ENCODE data around the gene DZANK1. TPM values are rescaled to one million over a fixed set of nuclear protein-coding genes. Genes with fewer than 3 reads are reported as not detected.
"Not testable (repeated sequence)": the region's sequence is repeated elsewhere in the genome, so short reads cannot be mapped to it uniquely, and the experiment has no call there.

Gene DZANK1
- total and polyA plus RNA-seq, 8 donors = 2.0 to 10.8 (median 8.3) TPM

- Histone ChIP-seq H3K4me3 (no peak overlapping the region), H3K27ac (no peak overlapping the region), H3K4me1 (no peaks in the 10 kb centered on the region), H3K9me3 (peaks cover 0 to 6% of the 10 kb centered on the region in 2 donors), H3K36me3 (peaks cover 0 to 7% of the 10 kb centered on the region in 2 donors), H3K27me3 (no peaks in the 10 kb centered on the region)
- TF ChIP-seq, protein P1, sequence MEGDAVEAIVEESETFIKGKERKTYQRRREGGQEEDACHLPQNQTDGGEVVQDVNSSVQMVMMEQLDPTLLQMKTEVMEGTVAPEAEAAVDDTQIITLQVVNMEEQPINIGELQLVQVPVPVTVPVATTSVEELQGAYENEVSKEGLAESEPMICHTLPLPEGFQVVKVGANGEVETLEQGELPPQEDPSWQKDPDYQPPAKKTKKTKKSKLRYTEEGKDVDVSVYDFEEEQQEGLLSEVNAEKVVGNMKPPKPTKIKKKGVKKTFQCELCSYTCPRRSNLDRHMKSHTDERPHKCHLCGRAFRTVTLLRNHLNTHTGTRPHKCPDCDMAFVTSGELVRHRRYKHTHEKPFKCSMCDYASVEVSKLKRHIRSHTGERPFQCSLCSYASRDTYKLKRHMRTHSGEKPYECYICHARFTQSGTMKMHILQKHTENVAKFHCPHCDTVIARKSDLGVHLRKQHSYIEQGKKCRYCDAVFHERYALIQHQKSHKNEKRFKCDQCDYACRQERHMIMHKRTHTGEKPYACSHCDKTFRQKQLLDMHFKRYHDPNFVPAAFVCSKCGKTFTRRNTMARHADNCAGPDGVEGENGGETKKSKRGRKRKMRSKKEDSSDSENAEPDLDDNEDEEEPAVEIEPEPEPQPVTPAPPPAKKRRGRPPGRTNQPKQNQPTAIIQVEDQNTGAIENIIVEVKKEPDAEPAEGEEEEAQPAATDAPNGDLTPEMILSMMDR (IDR thresholded peaks at IDR 0.05) = no peak
- no peak for ATAC-seq
- no peak for DNase-seq
- intact Hi-C loops (cut with DNase I) = no loop called here
Measured at GRCh38 chr20:18400460-18400859, 66.4 kb downstream of the DZANK1 start.

- H3K4me1 ChIP-seq; DNase-seq; H3K9me3 ChIP-seq; ATAC-seq; H3K4me3 ChIP-seq; intact Hi-C loops (cut with DNase I); H3K36me3 ChIP-seq; H3K27ac ChIP-seq; H3K27me3 ChIP-seq: not testable (repeated sequence)
Measured at GRCh38 chr20:18398713-18399112, 68.1 kb downstream of the DZANK1 start.

DNA sequence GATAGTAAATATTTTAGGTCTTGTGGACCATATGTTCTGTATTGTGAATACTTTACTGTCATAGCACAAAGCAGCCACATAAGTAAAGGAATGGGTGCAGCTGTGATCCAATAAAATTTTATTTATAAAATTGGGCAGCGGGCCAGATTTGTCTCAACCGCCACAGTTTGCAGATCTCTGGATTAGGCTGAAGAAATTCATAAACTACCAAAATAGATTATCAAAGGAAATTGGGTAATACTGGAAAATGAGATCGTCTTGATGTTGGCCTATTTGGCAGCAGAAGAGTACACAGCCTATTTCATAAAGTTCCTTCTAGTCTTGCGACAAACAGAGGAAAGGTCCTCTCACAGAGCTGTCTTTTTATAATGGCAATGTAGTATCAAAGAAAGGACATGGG is 69.8 kb downstream of the DZANK1 start:
- no peak overlapping the region for H3K27ac ChIP-seq
- no peak overlapping the region for H3K4me3 ChIP-seq
- peaks cover 0 to 6% of the 10 kb centered on the region in 2 donors for H3K36me3 ChIP-seq
- intact Hi-C loops (cut with DNase I) = no loop called here
- H3K4me1 ChIP-seq = no peaks in the 10 kb centered on the region
- TF ChIP-seq, protein P1 (IDR thresholded peaks at IDR 0.05) = no peak
- H3K9me3 ChIP-seq = peaks cover 0 to 6% of the 10 kb centered on the region in 2 donors
- H3K27me3 ChIP-seq = no peaks in the 10 kb centered on the region
- no peak for ATAC-seq
- peak in 2 of 4 donors; percentile 46 to 68 for DNase-seq

DNA sequence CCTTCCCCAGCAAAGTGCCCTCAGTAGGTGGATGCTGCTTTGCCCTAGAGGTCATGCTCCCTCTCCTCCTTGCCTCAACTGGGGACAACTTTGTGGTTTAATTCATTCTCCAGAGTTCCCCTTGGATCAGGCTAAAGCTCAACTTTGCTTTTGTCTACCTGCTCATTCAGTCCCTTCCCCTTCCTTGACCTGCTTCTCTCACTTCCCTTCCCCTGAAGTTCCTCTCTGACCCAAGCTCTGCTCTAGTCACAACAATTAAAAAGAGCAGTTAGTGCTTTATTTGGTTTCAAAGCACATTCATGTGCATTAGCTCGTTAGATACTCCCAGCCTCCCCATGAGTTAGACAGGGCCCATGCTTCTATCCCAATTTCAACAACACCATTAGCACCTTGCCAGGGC is 71.3 kb downstream of the DZANK1 start:
- Histone ChIP-seq H3K4me3 (no peak overlapping the region), H3K27ac (no peak overlapping the region), H3K9me3 (no peaks in the 10 kb centered on the region), H3K27me3 (no peaks in the 10 kb centered on the region), H3K36me3 (no peaks in the 10 kb centered on the region), H3K4me1 (no peaks in the 10 kb centered on the region)
- no peak for ATAC-seq
- intact Hi-C loops (cut with DNase I) = no loop called here
- no peak for DNase-seq
- TF ChIP-seq, protein P1 (IDR thresholded peaks at IDR 0.05) = no peak

DNA sequence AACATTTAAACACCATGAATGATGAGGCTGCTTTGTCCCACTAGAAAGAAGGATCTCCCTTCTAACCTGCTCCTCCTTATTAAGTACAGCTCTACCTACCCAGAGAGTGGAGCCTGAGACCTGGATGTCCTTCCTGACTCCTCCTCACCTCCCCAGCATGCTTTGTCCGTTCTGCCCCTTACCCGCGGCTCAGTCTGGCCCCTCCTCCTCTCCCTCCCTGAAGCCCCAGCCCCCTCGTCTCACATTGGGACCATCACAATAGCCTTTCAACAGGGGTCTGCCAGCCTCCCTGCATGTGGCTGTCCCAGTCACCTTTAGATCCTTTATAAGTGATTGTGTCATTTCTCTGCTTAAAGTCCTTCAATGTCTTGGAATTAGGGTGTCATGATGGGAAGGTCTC is 72.5 kb downstream of the DZANK1 start:
- no peak for ATAC-seq
- no peaks in the 10 kb centered on the region for H3K9me3 ChIP-seq
- no peak overlapping the region for H3K27ac ChIP-seq
- H3K4me3 ChIP-seq = no peak overlapping the region
- no peaks in the 10 kb centered on the region for H3K27me3 ChIP-seq
- no peaks in the 10 kb centered on the region for H3K4me1 ChIP-seq
- H3K36me3 ChIP-seq = no peaks in the 10 kb centered on the region
- intact Hi-C loops (cut with DNase I) = no loop called here
- TF ChIP-seq, protein P1 (IDR thresholded peaks at IDR 0.05) = no peak
- no peak for DNase-seq

DNA sequence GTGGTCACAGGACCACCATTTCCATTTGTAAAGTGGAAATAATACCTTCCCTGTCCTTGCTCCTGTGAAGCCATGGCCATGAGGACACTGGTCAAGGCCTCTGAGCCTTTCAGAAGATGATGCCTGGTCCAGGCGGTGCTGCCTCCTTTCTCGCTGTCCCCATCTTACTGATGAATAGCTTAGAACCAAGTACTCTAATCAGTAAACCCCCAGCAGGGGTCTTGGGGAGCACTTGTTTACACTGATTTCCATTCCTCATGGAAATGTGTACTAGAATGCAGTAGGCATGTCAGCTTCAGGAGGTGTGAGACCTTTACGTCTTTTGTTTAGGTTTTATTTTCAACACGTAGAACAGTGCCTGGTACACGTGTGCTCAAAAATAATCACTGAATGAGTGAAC is 75.1 kb downstream of the DZANK1 start:
- ATAC-seq = no peak
- no peaks in the 10 kb centered on the region for H3K4me1 ChIP-seq
- no peak for DNase-seq
- H3K36me3 ChIP-seq = no peaks in the 10 kb centered on the region
- intact Hi-C loops (cut with DNase I) = no loop called here
- TF ChIP-seq, protein P1 (IDR thresholded peaks at IDR 0.05) = no peak
- H3K27ac ChIP-seq = no peak overlapping the region
- no peaks in the 10 kb centered on the region for H3K9me3 ChIP-seq
- H3K4me3 ChIP-seq = no peak overlapping the region
- no peaks in the 10 kb centered on the region for H3K27me3 ChIP-seq
